OCI-LY7 (cell line): ENCODE data around the gene CCDC122.

Experiments
- EZH2phosphoT487 ChIP-seq: fragments of 200-600 bp; sonication (generic); IDR thresholded peaks from 2 replicates; pipeline ENCODE4 v1.6.1; 2018; ENCODE audit warnings: low read depth, borderline replicate concordance, mild to moderate bottlenecking, mixed run types, antibody characterized with exemption, low read length, moderate library complexity, mixed read lengths
- TF ChIP-seq, protein P1 (sequence below): fragments of 200-600 bp; sonication (generic); conservative IDR thresholded peaks from 2 replicates; pipeline ENCODE4 v1.5.1; 2014; ENCODE audit warnings: mild to moderate bottlenecking, antibody characterized with exemption, low read length, moderate library complexity, mixed read lengths

- TF ChIP-seq, protein P1, sequence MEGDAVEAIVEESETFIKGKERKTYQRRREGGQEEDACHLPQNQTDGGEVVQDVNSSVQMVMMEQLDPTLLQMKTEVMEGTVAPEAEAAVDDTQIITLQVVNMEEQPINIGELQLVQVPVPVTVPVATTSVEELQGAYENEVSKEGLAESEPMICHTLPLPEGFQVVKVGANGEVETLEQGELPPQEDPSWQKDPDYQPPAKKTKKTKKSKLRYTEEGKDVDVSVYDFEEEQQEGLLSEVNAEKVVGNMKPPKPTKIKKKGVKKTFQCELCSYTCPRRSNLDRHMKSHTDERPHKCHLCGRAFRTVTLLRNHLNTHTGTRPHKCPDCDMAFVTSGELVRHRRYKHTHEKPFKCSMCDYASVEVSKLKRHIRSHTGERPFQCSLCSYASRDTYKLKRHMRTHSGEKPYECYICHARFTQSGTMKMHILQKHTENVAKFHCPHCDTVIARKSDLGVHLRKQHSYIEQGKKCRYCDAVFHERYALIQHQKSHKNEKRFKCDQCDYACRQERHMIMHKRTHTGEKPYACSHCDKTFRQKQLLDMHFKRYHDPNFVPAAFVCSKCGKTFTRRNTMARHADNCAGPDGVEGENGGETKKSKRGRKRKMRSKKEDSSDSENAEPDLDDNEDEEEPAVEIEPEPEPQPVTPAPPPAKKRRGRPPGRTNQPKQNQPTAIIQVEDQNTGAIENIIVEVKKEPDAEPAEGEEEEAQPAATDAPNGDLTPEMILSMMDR = no peak
- TF ChIP-seq EZH2phosphoT487 = no peak
Measured at GRCh38 chr13:43880926-43881325, 1.4 kb upstream of the CCDC122 start.
